ENCODE measurements around the gene EIF4E3.

Gene EIF4E3

GRCh38 chr3:71693641-71694040, 31.6 kb downstream of the EIF4E3 start:
- no peak for ATAC-seq
- TF ChIP-seq ESRRG (CRISPR knock-in tag; IDR thresholded peaks at IDR 0.05) = no peak
- no peak for TF ChIP-seq SNAI2 (CRISPR knock-in tag; IDR thresholded peaks at IDR 0.05)
- no peak for TF ChIP-seq ZC3H10 (CRISPR knock-in tag; IDR thresholded peaks at IDR 0.05)
- no peak for TF ChIP-seq CREB5 (CRISPR knock-in tag; IDR thresholded peaks at IDR 0.05; ENCODE audit: low read depth)
- no peak for TF ChIP-seq CSDC2 (CRISPR knock-in tag; IDR thresholded peaks at IDR 0.05)
- no peak for TF ChIP-seq ZNF70 (CRISPR knock-in tag; IDR thresholded peaks at IDR 0.05)
- TF ChIP-seq POU6F1 (CRISPR knock-in tag; IDR thresholded peaks at IDR 0.05; ENCODE audit: borderline replicate concordance, low read depth) = no peak
- TF ChIP-seq BACH2 (CRISPR knock-in tag; IDR thresholded peaks at IDR 0.05; ENCODE audit: borderline replicate concordance) = no peak
- no peak for TF ChIP-seq ZFP30 (CRISPR knock-in tag; IDR thresholded peaks at IDR 0.05)
- TF ChIP-seq TCF4 (CRISPR knock-in tag; IDR thresholded peaks at IDR 0.05; ENCODE audit: borderline replicate concordance) = no peak
- no peak for TF ChIP-seq RARB (CRISPR knock-in tag; IDR thresholded peaks at IDR 0.05)
- no peak for TF ChIP-seq OSR1 (CRISPR knock-in tag; IDR thresholded peaks at IDR 0.05)
- TF ChIP-seq PPARA (CRISPR knock-in tag; IDR thresholded peaks at IDR 0.05; ENCODE audit: borderline replicate concordance) = no peak
- no peak for TF ChIP-seq TSHZ2 (CRISPR knock-in tag; IDR thresholded peaks at IDR 0.05)
- TF ChIP-seq PATZ1 (CRISPR knock-in tag; IDR thresholded peaks at IDR 0.05; ENCODE audit: borderline replicate concordance) = no peak
- TF ChIP-seq ZFP3 (CRISPR knock-in tag; IDR thresholded peaks at IDR 0.05) = no peak
- TF ChIP-seq ZNF8 (CRISPR knock-in tag; IDR thresholded peaks at IDR 0.05) = no peak

- ATAC-seq = no peak
- TF ChIP-seq CREB5 (CRISPR knock-in tag; IDR thresholded peaks at IDR 0.05; ENCODE audit: low read depth) (no peak), SNAI2 (CRISPR knock-in tag; IDR thresholded peaks at IDR 0.05) (no peak), BACH2 (CRISPR knock-in tag; IDR thresholded peaks at IDR 0.05; ENCODE audit: borderline replicate concordance) (no peak), TOX (CRISPR knock-in tag; IDR thresholded peaks at IDR 0.05; ENCODE audit: borderline replicate concordance) (no peak), TSHZ2 (CRISPR knock-in tag; IDR thresholded peaks at IDR 0.05) (no peak), ARNTL (CRISPR knock-in tag; IDR thresholded peaks at IDR 0.05; ENCODE audit: borderline replicate concordance, low read depth) (no peak), OSR1 (CRISPR knock-in tag; IDR thresholded peaks at IDR 0.05) (no peak), ZC3H10 (CRISPR knock-in tag; IDR thresholded peaks at IDR 0.05) (no peak), ISL1 (CRISPR knock-in tag; IDR thresholded peaks at IDR 0.05) (no peak), CSRNP3 (CRISPR knock-in tag; IDR thresholded peaks at IDR 0.05) (no peak), PPARA (CRISPR knock-in tag; IDR thresholded peaks at IDR 0.05; ENCODE audit: borderline replicate concordance) (no peak), GLIS3 (CRISPR knock-in tag; IDR thresholded peaks at IDR 0.05) (no peak), ZNF70 (CRISPR knock-in tag; IDR thresholded peaks at IDR 0.05) (no peak), POU6F1 (CRISPR knock-in tag; IDR thresholded peaks at IDR 0.05; ENCODE audit: borderline replicate concordance, low read depth) (no peak), CSDC2 (CRISPR knock-in tag; IDR thresholded peaks at IDR 0.05) (no peak), ESRRG (CRISPR knock-in tag; IDR thresholded peaks at IDR 0.05) (no peak)
These were observed 33.1 kb downstream of the EIF4E3 start for GRCh38 chr3:71692139-71692538.
